ENCODE measurements around the gene MAPRE2. TPM values are rescaled to one million over a fixed set of nuclear protein-coding genes. Genes with fewer than 3 reads are reported as not detected.

The MAPRE2 gene
- total RNA-seq, 1 experiment from 2014 or later = 31.4 TPM

DNA sequence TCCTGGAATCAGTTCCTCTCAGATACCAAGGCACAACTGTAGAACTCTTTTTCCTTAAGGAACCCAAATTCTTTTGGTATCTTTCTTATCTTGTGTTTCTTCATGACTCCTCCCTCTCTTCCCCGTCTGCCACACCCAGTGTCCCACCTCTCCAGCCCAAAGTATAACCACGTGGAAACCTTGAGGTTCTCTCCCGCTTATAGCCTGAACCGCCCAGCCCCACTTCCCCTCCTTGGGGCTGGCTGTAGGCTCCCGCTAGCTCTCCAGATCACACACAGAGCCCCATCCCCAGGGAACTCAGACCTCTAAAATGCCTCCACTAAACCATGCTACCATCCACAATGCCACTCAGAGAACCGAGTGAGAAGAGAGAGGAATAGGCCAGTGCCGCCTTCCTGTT, 87.5 kb downstream of the MAPRE2 start:
- Mint-ChIP-seq H3K9me3 (ENCODE audit: low read depth, unreplicated experiment) (no peaks in the 10 kb centered on the region), H3K36me3 (ENCODE audit: insufficient read depth, unreplicated experiment) (peaks cover 5% of the 10 kb centered on the region), H3K4me3 (ENCODE audit: low read depth, unreplicated experiment) (no peak overlapping the region), H3K27ac (ENCODE audit: unreplicated experiment) (no peak overlapping the region), H3K27me3 (ENCODE audit: unreplicated experiment) (no peaks in the 10 kb centered on the region), H3K4me1 (ENCODE audit: low read depth, unreplicated experiment) (no peaks in the 10 kb centered on the region)
- CTCF ChIA-PET = no interaction called here
- intact Hi-C loops (cut with micrococcal nuclease; ENCODE audit: unreplicated experiment) = loop anchor here (5.0 kb wide), 1 partner anchor 121 kb away; no protein-coding TSS in a partner anchor
- TF ChIP-seq, protein P1, sequence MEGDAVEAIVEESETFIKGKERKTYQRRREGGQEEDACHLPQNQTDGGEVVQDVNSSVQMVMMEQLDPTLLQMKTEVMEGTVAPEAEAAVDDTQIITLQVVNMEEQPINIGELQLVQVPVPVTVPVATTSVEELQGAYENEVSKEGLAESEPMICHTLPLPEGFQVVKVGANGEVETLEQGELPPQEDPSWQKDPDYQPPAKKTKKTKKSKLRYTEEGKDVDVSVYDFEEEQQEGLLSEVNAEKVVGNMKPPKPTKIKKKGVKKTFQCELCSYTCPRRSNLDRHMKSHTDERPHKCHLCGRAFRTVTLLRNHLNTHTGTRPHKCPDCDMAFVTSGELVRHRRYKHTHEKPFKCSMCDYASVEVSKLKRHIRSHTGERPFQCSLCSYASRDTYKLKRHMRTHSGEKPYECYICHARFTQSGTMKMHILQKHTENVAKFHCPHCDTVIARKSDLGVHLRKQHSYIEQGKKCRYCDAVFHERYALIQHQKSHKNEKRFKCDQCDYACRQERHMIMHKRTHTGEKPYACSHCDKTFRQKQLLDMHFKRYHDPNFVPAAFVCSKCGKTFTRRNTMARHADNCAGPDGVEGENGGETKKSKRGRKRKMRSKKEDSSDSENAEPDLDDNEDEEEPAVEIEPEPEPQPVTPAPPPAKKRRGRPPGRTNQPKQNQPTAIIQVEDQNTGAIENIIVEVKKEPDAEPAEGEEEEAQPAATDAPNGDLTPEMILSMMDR (IDR thresholded peaks at IDR 0.05; ENCODE audit: unreplicated experiment) = no peak
- DNase-seq = no peak
- BruUV-seq (replicated peaks) = no TSS peak

DNA sequence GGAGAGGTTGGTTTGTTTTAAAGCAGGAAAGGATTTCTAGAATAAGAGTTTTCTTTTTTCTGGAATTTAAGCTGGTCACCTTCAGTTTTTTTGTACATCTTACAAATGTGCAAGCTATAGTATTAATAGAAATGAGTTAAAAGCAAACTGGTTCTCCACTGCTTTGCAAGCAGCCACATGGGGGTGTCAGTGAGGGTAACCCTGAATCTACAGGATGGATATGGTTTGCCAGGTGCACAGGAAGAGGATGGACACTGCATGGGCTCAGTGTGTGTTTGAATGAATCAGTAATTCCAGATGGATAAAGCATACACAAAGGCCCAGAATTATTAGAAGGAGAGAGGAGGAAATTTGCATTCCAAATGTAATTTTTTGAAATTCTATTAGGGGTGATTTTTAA, 89.0 kb downstream of the MAPRE2 start:
- Mint-ChIP-seq H3K36me3 (ENCODE audit: insufficient read depth, unreplicated experiment) (peaks cover 5% of the 10 kb centered on the region), H3K27me3 (ENCODE audit: unreplicated experiment) (no peaks in the 10 kb centered on the region), H3K4me1 (ENCODE audit: low read depth, unreplicated experiment) (no peaks in the 10 kb centered on the region), H3K27ac (ENCODE audit: unreplicated experiment) (no peak overlapping the region), H3K4me3 (ENCODE audit: low read depth, unreplicated experiment) (no peak overlapping the region), H3K9me3 (ENCODE audit: low read depth, unreplicated experiment) (no peaks in the 10 kb centered on the region)
- BruUV-seq (replicated peaks) = no TSS peak
- intact Hi-C loops (cut with micrococcal nuclease; ENCODE audit: unreplicated experiment) = no loop called here
- CTCF ChIA-PET = no interaction called here
- no peak for DNase-seq
- TF ChIP-seq, protein P1 (IDR thresholded peaks at IDR 0.05; ENCODE audit: unreplicated experiment) = no peak

DNA sequence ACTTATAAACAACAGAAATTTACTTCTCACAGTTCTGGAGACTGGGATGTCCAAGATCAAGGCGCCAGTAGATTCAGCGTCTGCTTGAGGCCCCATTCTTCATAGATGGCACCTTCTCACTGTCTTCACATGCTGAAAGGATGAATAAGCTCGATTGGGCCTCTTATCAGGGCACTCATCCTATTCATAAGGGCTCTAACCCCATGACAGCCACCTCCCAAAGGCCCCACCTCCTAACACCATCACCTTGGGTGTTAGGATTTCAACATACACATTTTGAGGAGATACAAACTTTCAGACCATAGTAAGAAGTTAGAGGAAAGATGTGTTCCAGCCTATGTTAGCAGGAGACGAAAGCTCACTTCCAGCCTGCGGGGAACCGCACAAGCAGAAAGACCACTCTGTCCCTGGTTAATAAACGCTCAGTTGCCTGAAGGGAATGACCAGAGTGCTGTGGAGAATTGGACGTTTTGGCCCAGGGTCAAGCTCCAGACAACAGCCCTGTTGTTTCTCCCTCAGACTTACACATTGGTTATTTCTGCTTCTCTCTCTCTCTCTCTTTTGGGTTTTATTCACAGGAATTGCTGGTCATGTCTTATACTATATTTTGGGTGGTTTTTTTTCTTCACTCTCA, 90.3 kb downstream of the MAPRE2 start:
- H3K27ac Mint-ChIP-seq (ENCODE audit: unreplicated experiment) = no peak overlapping the region
- DNase-seq = no peak
- intact Hi-C loops (cut with micrococcal nuclease; ENCODE audit: unreplicated experiment) = no loop called here
- no TSS peak for BruUV-seq (replicated peaks)
- H3K36me3 Mint-ChIP-seq (ENCODE audit: insufficient read depth, unreplicated experiment) = peaks cover 5% of the 10 kb centered on the region
- H3K9me3 Mint-ChIP-seq (ENCODE audit: low read depth, unreplicated experiment) = no peaks in the 10 kb centered on the region
- H3K4me3 Mint-ChIP-seq (ENCODE audit: low read depth, unreplicated experiment) = no peak overlapping the region
- TF ChIP-seq, protein P1 (IDR thresholded peaks at IDR 0.05; ENCODE audit: unreplicated experiment) = no peak
- no peaks in the 10 kb centered on the region for H3K27me3 Mint-ChIP-seq (ENCODE audit: unreplicated experiment)
- no peaks in the 10 kb centered on the region for H3K4me1 Mint-ChIP-seq (ENCODE audit: low read depth, unreplicated experiment)
- CTCF ChIA-PET = no interaction called here

DNA sequence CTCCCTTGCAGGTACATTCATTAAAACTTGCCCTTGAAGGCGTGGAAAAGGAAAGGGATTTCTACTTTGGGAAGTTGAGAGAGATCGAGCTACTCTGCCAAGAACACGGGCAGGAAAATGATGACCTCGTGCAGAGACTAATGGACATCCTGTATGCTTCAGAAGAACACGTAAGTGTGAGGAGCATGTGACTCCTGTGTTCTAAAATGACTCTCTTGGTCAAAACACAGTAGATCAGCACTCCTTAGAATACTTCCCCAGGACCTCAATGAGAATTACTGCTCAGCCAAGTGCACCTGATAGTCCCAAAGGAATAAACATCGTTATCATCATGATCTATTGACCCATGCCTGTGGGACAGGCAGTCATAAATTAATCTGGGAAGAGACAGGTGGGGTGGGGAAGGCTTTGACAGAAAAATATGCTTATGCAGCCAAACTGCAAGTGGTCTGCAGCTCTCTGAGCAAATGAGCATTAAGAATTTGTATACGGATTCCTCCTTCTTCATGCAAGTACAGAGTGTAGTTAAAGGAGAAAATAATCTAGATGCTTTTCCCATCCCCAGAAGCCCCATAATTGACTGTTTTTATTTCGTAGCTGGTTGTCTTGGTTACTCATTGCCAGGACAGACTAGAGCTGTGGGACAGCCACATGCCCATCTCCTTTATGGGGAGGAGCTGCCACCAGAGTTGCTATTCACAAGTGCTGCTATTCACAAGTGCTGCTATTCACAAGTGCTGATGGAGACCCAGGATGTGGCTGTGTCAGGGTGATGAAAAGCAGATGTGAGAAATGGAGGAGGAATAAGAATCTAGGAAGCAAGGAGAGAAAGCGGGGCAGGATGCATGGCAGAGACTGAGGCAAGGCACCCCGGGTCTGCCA, 91.0 kb downstream of the MAPRE2 start:
- no peaks in the 10 kb centered on the region for H3K4me1 Mint-ChIP-seq (ENCODE audit: low read depth, unreplicated experiment)
- no peaks in the 10 kb centered on the region for H3K27me3 Mint-ChIP-seq (ENCODE audit: unreplicated experiment)
- H3K4me3 Mint-ChIP-seq (ENCODE audit: low read depth, unreplicated experiment) = no peak overlapping the region
- TF ChIP-seq, protein P1 (IDR thresholded peaks at IDR 0.05; ENCODE audit: unreplicated experiment) = no peak
- H3K9me3 Mint-ChIP-seq (ENCODE audit: low read depth, unreplicated experiment) = no peaks in the 10 kb centered on the region
- H3K27ac Mint-ChIP-seq (ENCODE audit: unreplicated experiment) = no peak overlapping the region
- peaks cover 5% of the 10 kb centered on the region for H3K36me3 Mint-ChIP-seq (ENCODE audit: insufficient read depth, unreplicated experiment)
- intact Hi-C loops (cut with micrococcal nuclease; ENCODE audit: unreplicated experiment) = no loop called here
- no peak for DNase-seq
- no TSS peak for BruUV-seq (replicated peaks)
- CTCF ChIA-PET = no interaction called here

All from Calu3 (cell line).